Naive thymus-derived CD8-positive, alpha-beta T cell (primary cell): ENCODE measurements around the gene IST1. TPM values are rescaled to one million over a fixed set of nuclear protein-coding genes. Genes with fewer than 3 reads are reported as not detected.
A peak's percentile ranks its signal among the peaks of the same experiment; 100 is the strongest.

Source experiments
- ATAC-seq, 2 donors: fragments of 150-1000 bp; cut with Tn5 transposase in 1 of 2; sonication (Bioruptor Pico), chemical (Tn5 transposase) in 1 of 2; 1 replicate in 1 of 2; 2 replicates in 1 of 2; pipeline ENCODE4 v1.10.0; 2021; ENCODE audit warnings: mild to moderate bottlenecking in 2 of 2, moderate library complexity in 2 of 2
- POLR2A ChIA-PET: fragments of 350-600 bp; sonication (Branson Sonifier 250); formaldehyde crosslinking; loops from one replicate; lab custom pipeline; 2021; ENCODE audit warnings: antibody characterized with exemption; lab: Charles Lee
- DNase-seq, 10 donors: peaks; one replicate each; pipeline versions ENCODE4 v3.0.0 to v3.0.0-alpha.2; 2020 to 2022
- H3K27ac Mint-ChIP-seq, 10 donors: one replicate each; pipeline ENCODE4 v1.8.0; 2020 to 2022; ENCODE audit warnings: mild to moderate bottlenecking in 10 of 10, mixed read lengths in 10 of 10, moderate library complexity in 4 of 10, inconsistent platforms in 1 of 10
- H3K27me3 Mint-ChIP-seq, 5 donors: one replicate each; pipeline ENCODE4 v1.8.0; 2021 to 2022; ENCODE audit warnings: mixed read lengths in 5 of 5
- H3K36me3 Mint-ChIP-seq, 3 donors: one replicate each; pipeline ENCODE4 v1.8.0; 2020 to 2022; ENCODE audit warnings: mixed read lengths in 3 of 3, mild to moderate bottlenecking in 2 of 3, inconsistent platforms in 1 of 3
- H3K4me1 Mint-ChIP-seq, 4 donors: one replicate each; pipeline ENCODE4 v1.8.0; 2021 to 2022; ENCODE audit warnings: mixed read lengths in 4 of 4
- H3K4me3 Mint-ChIP-seq, 10 donors: one replicate each; pipeline ENCODE4 v1.8.0; 2020 to 2022; ENCODE audit warnings: mild to moderate bottlenecking in 10 of 10, mixed read lengths in 10 of 10, moderate library complexity in 6 of 10, inconsistent platforms in 1 of 10
- H3K9me3 Mint-ChIP-seq, 9 donors: one replicate each; pipeline ENCODE4 v1.8.0; 2020 to 2022; ENCODE audit warnings: mixed read lengths in 9 of 9, mild to moderate bottlenecking in 3 of 9, inconsistent platforms in 1 of 9, moderate library complexity in 1 of 9
- polyA plus RNA-seq, 3 donors: library from polyadenylated mRNA; unstranded; fragments of 300-500 nt; fragmentation: Illumina TruSeq; gene quantifications; one replicate each; pipeline ENCODE4 v1.2.3, GENCODE V29; 2021
- total RNA-seq, 8 experiments: library from RNA in 2 of 8; stranded (reverse) in 2 of 8; gene quantifications; one replicate each; pipeline ENCODE4 v1.2.3 and lab custom pipeline; 2021 to 2026

The IST1 gene
- total and polyA plus RNA-seq, 5 experiments from 2014 or later: 115 to 298 (median 161) TPM

DNA sequence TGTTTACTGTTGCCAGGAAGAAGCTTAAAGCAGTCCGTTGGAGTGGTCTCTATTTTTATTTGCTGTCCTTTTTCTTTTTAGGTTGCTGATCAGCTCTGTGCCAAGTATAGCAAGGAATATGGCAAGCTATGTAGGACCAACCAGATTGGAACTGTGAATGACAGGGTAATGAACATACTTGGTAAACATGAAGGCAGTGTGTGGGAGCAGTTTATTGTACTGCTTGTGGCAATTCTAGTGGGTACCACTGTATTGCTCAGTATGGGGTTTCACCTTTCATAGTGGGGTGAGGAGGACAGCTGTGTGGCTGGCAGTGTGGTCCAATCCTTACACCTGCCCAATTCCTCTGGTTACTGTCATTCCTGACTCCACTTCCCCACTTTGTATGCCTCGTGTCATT lies 25.3 kb downstream of the IST1 start:
- no peaks in the 10 kb centered on the region for H3K27me3 Mint-ChIP-seq
- peaks cover 0 to 3% (median 0%) of the 10 kb centered on the region in 9 donors for H3K9me3 Mint-ChIP-seq
- no peak for ATAC-seq
- no peak overlapping the region for H3K4me3 Mint-ChIP-seq
- peaks cover 15 to 29% (median 25%) of the 10 kb centered on the region in 4 donors for H3K4me1 Mint-ChIP-seq
- POLR2A ChIA-PET: interaction anchor here (1.0 to 1.7 kb wide), 2 partner anchors 10 to 25 kb away, joined by 3 to 4 read pairs; partner anchors contain the start of gene IST1
- peaks cover 17 to 97% (median 58%) of the 10 kb centered on the region in 3 donors for H3K36me3 Mint-ChIP-seq
- no peak for DNase-seq
- H3K27ac Mint-ChIP-seq: peak overlapping the region in 3 of 10 donors; percentile 4 to 71 (median 43)

DNA sequence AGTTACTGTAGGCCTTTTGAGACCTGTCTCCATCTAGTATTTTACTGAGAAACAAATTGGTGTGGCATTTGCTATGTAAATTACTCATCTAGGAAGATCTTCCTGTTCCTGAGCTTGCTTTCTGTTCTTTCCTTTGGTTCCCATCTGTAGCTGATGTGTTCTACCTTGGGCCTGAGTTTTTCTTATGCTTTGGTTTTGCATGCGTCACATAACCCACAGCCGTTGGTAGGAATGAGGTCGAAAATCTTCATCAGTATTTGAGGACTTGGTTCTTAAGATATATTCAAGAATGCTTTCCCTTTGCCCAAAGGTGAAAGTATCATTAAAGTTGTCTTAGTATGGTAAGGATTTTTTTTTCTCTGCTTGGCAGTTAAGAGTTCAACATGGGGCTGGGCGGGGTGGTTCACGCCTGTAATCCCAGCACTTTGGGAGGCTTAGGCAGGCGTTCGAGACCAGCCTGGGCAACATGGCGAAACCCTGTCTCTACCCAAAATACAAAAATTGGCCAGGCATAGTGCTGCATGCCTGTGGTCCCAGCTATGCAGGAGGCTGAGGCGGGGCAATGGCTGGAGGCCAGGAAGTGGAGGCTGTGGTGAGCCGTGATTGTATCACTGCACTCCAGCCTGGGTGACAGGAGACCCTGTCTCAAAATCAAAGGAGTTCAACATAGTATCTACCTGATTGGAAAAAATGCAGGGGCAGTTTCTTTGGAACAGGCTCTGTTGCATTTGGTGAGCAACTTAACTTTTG lies 28.8 kb downstream of the IST1 start:
- DNase-seq: no peak
- Mint-ChIP-seq H3K36me3 (peaks cover 9 to 96% (median 42%) of the 10 kb centered on the region in 3 donors), H3K4me3 (no peak overlapping the region), H3K27me3 (no peaks in the 10 kb centered on the region), H3K9me3 (peaks cover 0 to under 1% (median 0%) of the 10 kb centered on the region in 9 donors), H3K4me1 (peaks cover 2 to 17% (median 10%) of the 10 kb centered on the region in 4 donors), H3K27ac (peak overlapping the region in 4 of 10 donors; percentile 0 to 60 (median 8))
- ATAC-seq: no peak
- POLR2A ChIA-PET: no interaction called here

DNA sequence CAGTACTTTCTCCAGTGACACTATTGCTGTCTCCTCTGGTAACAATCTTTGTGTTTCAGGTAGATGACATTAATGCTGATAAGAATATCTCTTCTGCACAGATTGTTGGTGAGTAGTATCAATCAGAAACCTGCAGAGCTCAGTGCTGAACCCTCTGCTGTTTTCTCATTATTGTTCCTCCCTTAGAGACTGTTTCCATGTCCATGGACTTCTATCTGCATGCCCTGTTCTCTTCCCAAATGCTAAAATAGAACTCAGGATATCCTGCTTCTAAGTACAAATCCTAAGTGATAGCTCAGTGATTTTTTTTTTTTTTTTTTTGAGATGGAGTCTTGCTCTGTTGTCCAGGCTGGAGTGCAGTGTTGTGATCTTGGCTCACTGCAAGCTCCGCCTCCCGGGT lies 29.4 kb downstream of the IST1 start:
- peaks cover 0 to 17% (median 9%) of the 10 kb centered on the region in 4 donors for H3K4me1 Mint-ChIP-seq
- no peak for ATAC-seq
- no peak overlapping the region for H3K4me3 Mint-ChIP-seq
- no peaks in the 10 kb centered on the region for H3K9me3 Mint-ChIP-seq
- no peak for DNase-seq
- H3K27me3 Mint-ChIP-seq: no peaks in the 10 kb centered on the region
- H3K27ac Mint-ChIP-seq: peak overlapping the region in 1 of 10 donors; percentile 33
- peaks cover 9 to 95% (median 37%) of the 10 kb centered on the region in 3 donors for H3K36me3 Mint-ChIP-seq
- POLR2A ChIA-PET: no interaction called here

DNA sequence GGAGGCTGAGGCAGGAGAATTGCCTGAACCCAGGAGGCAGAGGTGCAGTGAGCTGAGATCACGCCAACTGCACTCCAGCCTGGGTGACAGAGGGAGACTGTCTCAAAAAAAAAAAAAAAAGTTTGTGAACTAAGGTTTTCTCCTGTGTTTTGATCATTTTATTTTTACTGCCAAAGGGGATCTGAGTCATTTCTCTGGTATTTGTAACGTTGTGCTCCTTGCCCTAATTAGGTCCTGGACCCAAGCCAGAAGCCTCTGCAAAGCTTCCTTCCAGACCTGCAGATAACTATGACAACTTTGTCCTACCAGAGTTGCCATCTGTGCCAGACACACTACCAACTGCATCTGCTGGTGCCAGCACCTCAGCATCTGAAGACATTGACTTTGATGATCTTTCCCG lies 32.1 kb downstream of the IST1 start:
- DNase-seq: no peak
- Mint-ChIP-seq H3K4me1 (peaks cover 0 to 22% (median 10%) of the 10 kb centered on the region in 4 donors), H3K36me3 (peaks cover 9 to 94% (median 16%) of the 10 kb centered on the region in 3 donors), H3K27me3 (no peaks in the 10 kb centered on the region), H3K4me3 (no peak overlapping the region), H3K27ac (peak overlapping the region in 7 of 10 donors; percentile 2 to 67 (median 46)), H3K9me3 (no peaks in the 10 kb centered on the region)
- POLR2A ChIA-PET: no interaction called here
- no peak for ATAC-seq

DNA sequence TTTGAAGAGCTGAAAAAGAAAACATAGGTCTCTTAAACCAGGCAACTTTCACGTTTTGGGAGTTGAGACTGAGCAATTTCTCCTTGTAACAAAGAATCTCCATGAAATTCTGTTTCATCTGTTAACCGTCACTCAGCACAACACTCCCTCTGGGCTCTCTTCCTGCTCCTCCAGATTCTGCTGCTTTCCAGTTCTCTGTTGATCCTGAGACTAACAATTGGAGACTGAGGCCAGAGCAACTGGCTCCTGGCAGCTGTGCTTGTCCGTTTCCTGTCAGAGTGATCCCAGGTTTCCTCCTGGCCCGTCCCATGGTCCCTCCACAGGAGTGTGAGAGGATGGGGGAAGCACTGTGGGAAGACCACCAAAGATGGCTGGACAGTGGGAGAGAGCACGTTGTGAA lies 32.5 kb downstream of the IST1 start:
- Mint-ChIP-seq H3K4me1 (peaks cover 0 to 21% (median 10%) of the 10 kb centered on the region in 4 donors), H3K36me3 (peaks cover 9 to 91% (median 12%) of the 10 kb centered on the region in 3 donors), H3K9me3 (no peaks in the 10 kb centered on the region), H3K4me3 (no peak overlapping the region), H3K27ac (peak overlapping the region in 5 of 10 donors; percentile 3 to 71 (median 46)), H3K27me3 (no peaks in the 10 kb centered on the region)
- DNase-seq (no peak), ATAC-seq (no peak)
- POLR2A ChIA-PET: no interaction called here

DNA sequence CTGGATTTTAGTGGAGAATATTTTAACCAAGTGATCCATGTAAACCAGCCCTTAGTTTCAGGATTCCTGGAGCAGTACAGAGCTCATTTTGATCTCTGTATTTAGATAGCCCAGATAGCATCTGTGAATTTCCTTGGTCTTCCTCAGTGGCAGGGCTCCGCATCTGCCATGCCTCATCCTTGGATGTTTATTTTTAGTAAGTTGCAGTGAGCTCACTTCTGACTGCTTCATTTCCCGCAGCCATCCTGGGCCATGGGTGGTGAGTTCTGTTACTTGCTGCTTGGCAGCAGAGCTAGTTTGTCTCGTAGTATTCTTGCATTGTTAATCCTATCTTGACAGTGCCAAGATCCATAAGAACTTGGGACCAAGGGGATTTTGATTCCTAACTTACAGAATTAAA lies 33.7 kb downstream of the IST1 start:
- H3K27ac Mint-ChIP-seq: peak overlapping the region in 4 of 10 donors; percentile 39 to 85 (median 55)
- POLR2A ChIA-PET: no interaction called here
- peaks cover 5 to 78% (median 7%) of the 10 kb centered on the region in 3 donors for H3K36me3 Mint-ChIP-seq
- H3K9me3 Mint-ChIP-seq: no peaks in the 10 kb centered on the region
- ATAC-seq: no peak
- H3K4me1 Mint-ChIP-seq: peaks cover 0 to 19% (median 11%) of the 10 kb centered on the region in 4 donors
- H3K27me3 Mint-ChIP-seq: no peaks in the 10 kb centered on the region
- H3K4me3 Mint-ChIP-seq: no peak overlapping the region
- no peak for DNase-seq

DNA sequence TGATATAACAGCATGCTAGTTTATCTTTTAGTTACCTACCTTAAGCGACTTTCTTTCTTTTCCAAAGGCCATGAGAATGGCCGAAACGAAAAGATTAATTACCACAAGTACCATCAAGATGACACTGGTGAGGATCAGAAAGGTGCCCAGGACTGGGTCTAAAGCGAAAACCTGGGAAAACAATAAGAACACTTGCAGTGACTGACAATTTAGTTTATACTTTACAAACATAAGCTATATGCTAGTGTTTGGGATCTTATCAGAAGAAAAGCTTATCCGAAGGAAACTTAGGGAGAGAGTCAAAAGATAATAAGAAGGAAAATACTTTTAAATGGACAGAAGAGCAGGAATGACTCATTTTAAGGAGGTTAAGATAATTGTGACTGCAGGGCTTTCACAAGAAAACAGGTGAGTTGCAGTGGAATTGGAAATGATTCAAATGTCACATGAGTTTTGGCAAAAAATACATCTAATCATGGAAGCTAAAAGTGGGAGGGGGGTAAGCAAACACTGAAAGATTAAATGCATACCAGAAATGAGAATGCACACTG lies 34.8 kb downstream of the IST1 start:
- ATAC-seq: no peak
- no peaks in the 10 kb centered on the region for H3K27me3 Mint-ChIP-seq

DNA sequence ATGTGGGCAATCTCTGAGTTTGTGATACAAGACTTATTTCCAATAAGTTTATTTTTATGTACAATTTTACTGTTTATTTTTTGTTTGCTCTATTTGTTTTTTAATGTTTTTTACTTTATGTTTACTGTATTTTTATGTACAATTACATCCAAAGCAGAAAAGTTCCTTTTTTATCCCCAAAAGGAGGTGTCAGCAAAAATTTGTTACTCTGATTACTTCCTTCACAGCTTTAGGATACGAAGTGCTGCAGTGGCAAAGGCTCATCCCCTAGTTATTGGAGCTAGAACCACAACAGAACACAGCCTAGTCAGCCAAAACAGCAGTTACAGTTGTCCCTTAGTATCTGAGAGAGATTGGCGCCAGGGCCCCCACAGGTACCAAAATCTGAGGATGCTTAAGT lies 35.7 kb downstream of the IST1 start:
- Mint-ChIP-seq H3K36me3 (peaks cover 4 to 62% (median 4%) of the 10 kb centered on the region in 3 donors), H3K27me3 (no peaks in the 10 kb centered on the region), H3K4me1 (peaks cover 0 to 21% (median 13%) of the 10 kb centered on the region in 4 donors), H3K4me3 (peak overlapping the region in 1 of 10 donors; percentile 10), H3K9me3 (no peaks in the 10 kb centered on the region), H3K27ac (peak overlapping the region in 6 of 10 donors; percentile 1 to 34 (median 16))
- POLR2A ChIA-PET: interaction anchor here (0.6 to 1.5 kb wide), 2 partner anchors 10 to 325 kb away, joined by 3 to 4 read pairs; no protein-coding TSS in a partner anchor
- DNase-seq (no peak), ATAC-seq (no peak)

More for the DNA sequence above, 34.8 kb downstream of the IST1 start:
- DNase-seq: no peak
- Mint-ChIP-seq H3K36me3 (peaks cover 4 to 71% (median 4%) of the 10 kb centered on the region in 3 donors), H3K4me1 (peaks cover 0 to 19% (median 12%) of the 10 kb centered on the region in 4 donors), H3K27ac (peak overlapping the region in 8 of 10 donors; percentile 1 to 63 (median 32)), H3K9me3 (no peaks in the 10 kb centered on the region), H3K4me3 (no peak overlapping the region)
- POLR2A ChIA-PET: interaction anchor here (1.5 kb wide), 1 partner anchor 10 kb away, joined by 4 read pairs; no protein-coding TSS in a partner anchor

DNA sequence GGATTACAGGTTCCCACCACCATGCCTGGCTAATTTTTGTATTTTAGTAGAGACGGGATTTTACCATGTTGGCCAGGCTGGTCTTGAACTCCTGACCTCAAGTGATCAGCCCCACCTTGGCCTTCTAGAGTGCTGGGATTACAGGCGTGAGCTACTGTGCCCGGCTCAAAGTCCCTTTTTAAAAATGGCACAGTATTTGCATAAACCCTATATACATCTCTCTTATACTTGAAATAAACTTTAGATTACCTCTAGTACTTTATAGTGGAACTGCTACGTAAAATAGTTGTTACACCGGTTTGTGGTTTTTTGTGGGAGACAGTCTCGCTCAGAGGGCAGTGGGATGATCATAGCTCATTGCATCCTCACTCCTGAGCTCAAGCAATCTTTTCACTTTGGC lies 36.3 kb downstream of the IST1 start:
- DNase-seq (no peak), ATAC-seq (no peak)
- POLR2A ChIA-PET: interaction anchor here (0.6 kb wide), 1 partner anchor 325 kb away, joined by 3 read pairs; no protein-coding TSS in a partner anchor
- Mint-ChIP-seq H3K27me3 (no peaks in the 10 kb centered on the region), H3K4me3 (no peak overlapping the region), H3K27ac (peak overlapping the region in 5 of 10 donors; percentile 12 to 44 (median 34)), H3K9me3 (no peaks in the 10 kb centered on the region), H3K36me3 (peaks cover 2 to 58% (median 4%) of the 10 kb centered on the region in 3 donors), H3K4me1 (peaks cover 0 to 19% (median 12%) of the 10 kb centered on the region in 4 donors)

DNA sequence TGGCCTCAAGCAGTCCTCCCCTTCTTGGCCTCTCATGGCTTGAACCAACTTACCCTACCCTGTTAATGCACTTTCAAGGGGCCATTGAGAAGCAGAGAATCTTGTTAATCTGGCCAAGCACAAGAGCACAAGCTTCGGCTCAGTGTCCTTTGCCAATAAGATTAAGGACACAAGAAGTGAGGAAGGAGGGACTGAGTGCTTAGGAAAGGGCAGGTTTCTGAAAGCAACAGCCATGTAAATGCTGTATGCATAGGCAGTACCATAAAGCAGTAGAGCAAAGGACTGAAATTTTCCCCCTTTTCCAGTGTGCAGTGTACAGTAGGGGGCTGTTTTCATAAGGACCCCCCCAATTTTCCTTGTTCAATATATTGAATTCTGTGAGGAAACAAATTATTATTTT lies 37.7 kb downstream of the IST1 start:
- no peaks in the 10 kb centered on the region for H3K9me3 Mint-ChIP-seq
- peaks cover 0 to 20% (median 14%) of the 10 kb centered on the region in 4 donors for H3K4me1 Mint-ChIP-seq
- ATAC-seq: no peak
- H3K27ac Mint-ChIP-seq: peak overlapping the region in 6 of 10 donors; percentile 8 to 70 (median 53)
- DNase-seq: no peak
- POLR2A ChIA-PET: no interaction called here
- peaks cover 0 to 44% (median 1%) of the 10 kb centered on the region in 3 donors for H3K36me3 Mint-ChIP-seq
- H3K27me3 Mint-ChIP-seq: no peaks in the 10 kb centered on the region
- H3K4me3 Mint-ChIP-seq: no peak overlapping the region

DNA sequence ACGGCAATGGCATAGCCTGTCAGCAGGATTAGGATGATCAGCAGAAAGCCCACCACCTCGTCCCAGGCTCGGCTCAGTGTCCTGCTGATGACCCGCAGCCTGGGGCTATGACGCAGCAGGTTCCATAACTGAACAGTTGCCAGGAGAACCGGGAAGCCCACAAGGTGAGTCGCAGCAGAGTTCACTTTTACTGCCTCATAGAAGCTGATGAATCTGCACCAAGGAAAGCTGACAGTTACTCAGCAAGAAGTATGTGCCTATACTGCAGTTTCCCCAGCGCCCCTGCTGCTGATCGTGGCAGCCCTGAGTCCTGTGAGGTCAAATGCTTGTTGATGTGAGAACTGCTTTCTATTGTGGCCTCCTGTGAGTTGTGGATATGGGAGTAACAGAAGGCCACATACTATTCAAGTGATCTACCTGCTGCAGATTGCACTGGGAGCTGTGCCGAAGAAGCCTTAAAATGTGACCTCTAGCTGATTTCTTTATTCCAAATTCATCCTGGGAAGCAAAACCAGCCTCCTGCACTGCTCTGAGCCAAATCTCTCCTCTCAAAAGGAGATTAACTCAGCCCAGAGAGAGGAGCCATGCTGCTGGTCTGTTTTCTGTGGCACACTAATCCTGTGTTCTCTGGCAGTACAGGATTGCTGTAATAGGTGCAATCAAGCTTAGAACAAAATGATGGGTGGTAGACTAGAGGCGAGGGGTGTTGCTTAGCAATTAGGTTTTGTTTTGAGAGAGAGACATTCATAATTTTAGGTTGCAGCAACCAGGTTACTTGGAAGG lies 38.8 kb downstream of the IST1 start:
- Mint-ChIP-seq H3K4me3 (no peak overlapping the region), H3K4me1 (peaks cover 0 to 16% (median 12%) of the 10 kb centered on the region in 4 donors), H3K36me3 (peaks cover 0 to 33% (median 0%) of the 10 kb centered on the region in 3 donors), H3K27ac (peak overlapping the region in 6 of 10 donors; percentile 29 to 81 (median 50)), H3K9me3 (no peaks in the 10 kb centered on the region), H3K27me3 (no peaks in the 10 kb centered on the region)
- ATAC-seq (no peak), DNase-seq (no peak)
- POLR2A ChIA-PET: no interaction called here

DNA sequence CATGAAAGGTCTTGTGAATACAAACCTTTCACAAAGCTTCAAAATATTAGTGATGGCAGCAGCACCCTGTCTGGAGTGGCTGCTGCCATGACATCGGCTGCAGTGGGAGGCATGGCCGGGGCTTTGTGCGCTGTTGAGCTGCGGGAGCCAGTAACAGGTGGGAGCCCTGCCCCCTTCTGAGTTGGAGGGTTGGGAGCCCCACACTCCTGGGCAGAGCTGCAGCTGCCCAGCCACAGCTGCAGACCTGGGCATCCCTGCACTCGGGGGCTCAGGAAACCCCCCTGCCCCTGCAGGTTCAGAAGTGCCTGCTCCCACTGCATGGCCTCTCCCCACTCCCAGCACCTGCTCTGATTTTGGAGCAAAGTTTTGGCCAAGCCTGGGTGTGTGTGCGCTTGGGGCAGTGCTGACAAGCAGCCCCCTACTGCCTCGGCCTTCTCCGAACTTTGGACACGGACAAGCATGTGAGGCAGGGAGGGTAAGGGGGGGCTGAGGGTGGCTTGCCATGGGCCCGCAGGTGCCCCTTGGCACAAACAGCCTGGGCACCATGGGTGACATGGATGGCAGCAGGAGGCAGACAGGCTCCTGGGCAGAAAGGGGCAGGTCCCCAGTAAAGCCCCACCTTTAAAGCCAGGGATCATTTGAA lies 42.7 kb downstream of the IST1 start:
- H3K4me3 Mint-ChIP-seq: no peak overlapping the region
- DNase-seq (no peak), ATAC-seq (no peak)
- POLR2A ChIA-PET: no interaction called here
- H3K36me3 Mint-ChIP-seq: peaks cover 0 to 3% (median 0%) of the 10 kb centered on the region in 3 donors
- peak overlapping the region in 3 of 10 donors; percentile 70 to 74 (median 74) for H3K27ac Mint-ChIP-seq
- H3K4me1 Mint-ChIP-seq: peaks cover 0 to 14% (median 7%) of the 10 kb centered on the region in 4 donors
- H3K9me3 Mint-ChIP-seq: no peaks in the 10 kb centered on the region
- no peaks in the 10 kb centered on the region for H3K27me3 Mint-ChIP-seq
